Thyroid gland (tissue), 4 donors: ENCODE data around the gene DLL1. TPM values are rescaled to one million over a fixed set of nuclear protein-coding genes. Genes with fewer than 3 reads are reported as not detected.

Experiments
- DNase-seq, 2 donors: peaks; one replicate each; pipeline ENCODE4 v3.0.0-alpha.2; 2019
- H3K27ac ChIP-seq, 3 donors: fragments of 200-600 bp; sonication (generic); 1 replicate in 2 of 3; 2 replicates in 1 of 3; pipeline ENCODE4 v1.5.1; 2016 to 2019; ENCODE audit warnings: mild to moderate bottlenecking in 1 of 3, moderate library complexity in 1 of 3
- H3K27me3 ChIP-seq: fragments of 200-600 bp; sonication (generic); one replicate; pipeline ENCODE4 v1.5.1; 2019
- H3K36me3 ChIP-seq, 2 donors: fragments of 200-600 bp; sonication (generic); one replicate each; pipeline ENCODE4 v1.5.1; 2016 to 2019
- H3K4me1 ChIP-seq, 2 donors: fragments of 200-600 bp; sonication (generic); one replicate each; pipeline ENCODE4 v1.5.1; 2017 to 2019
- H3K4me3 ChIP-seq, 3 donors: fragments of 200-600 bp; sonication (generic); replicated peaks in 1 of 3; 1 replicate in 2 of 3; 2 replicates in 1 of 3; pipeline ENCODE4 v1.5.1; 2016; ENCODE audit warnings: mild to moderate bottlenecking in 1 of 3
- H3K9me3 ChIP-seq: fragments of 200-600 bp; sonication (generic); one replicate; pipeline ENCODE4 v1.5.1; 2017
- CTCF ChIP-seq, 6 experiments: fragments of 200-600 bp in 3 of 6; fragments of 450-650 bp in 3 of 6; sonication (generic) in 3 of 6; IDR thresholded peaks; one replicate each; pipeline ENCODE4 v1.5.1; 2016 to 2019; ENCODE audit warnings: antibody characterized with exemption in 6 of 6, mild to moderate bottlenecking in 2 of 6, inconsistent platforms in 1 of 6, moderate library complexity in 1 of 6
- POLR2A ChIP-seq, 2 donors: fragments of 450-650 bp; IDR thresholded peaks; one replicate each; pipeline ENCODE4 v1.6.1; 2017; ENCODE audit warnings: antibody characterized with exemption in 2 of 2, mild to moderate bottlenecking in 2 of 2, moderate library complexity in 1 of 2
- WGBS, 2 donors: methylation state at CpG; one replicate each; pipeline ENCODE4 v1.1.5; 2017; 5-methylcytosine and 5-hydroxymethylcytosine counted together
- intact Hi-C: fragments of 100-400 bp; cut with DNase I; formaldehyde crosslinking; loops from one replicate; pipeline ENCODE4 v1.15.1; 2023
- total RNA-seq, 4 donors: library from RNA; depleted of rRNA; stranded (reverse); fragments of >200 nt; gene quantifications; one replicate each; pipeline ENCODE4 v1.2.3, GENCODE V29; 2016

Gene DLL1
- total RNA-seq, 4 donors from 2014 or later: 6.6 to 14.9 (median 11.5) TPM

GRCh38 chr6:170289180-170289931, 1.5 kb downstream of the DLL1 start:
- Histone ChIP-seq H3K36me3 (peaks cover 0 to 5% of the 10 kb centered on the region in 2 donors), H3K9me3 (no peaks in the 10 kb centered on the region), H3K27me3 (peaks cover 8% of the 10 kb centered on the region), H3K27ac (peak overlapping the region in 2 of 3 donors; percentile 28 to 60), H3K4me1 (peaks cover 24 to 43% of the 10 kb centered on the region in 2 donors), H3K4me3 (peak overlapping the region; percentile 24 to 72 (median 71))
- intact Hi-C loops: no loop called here
- TF ChIP-seq POLR2A (IDR thresholded peaks at IDR 0.05) (no peak), CTCF (IDR thresholded peaks at IDR 0.05) (no peak)
- 1 to 3% methylated on average over 7 to 30 of the region's 85 CpGs for WGBS, 2 donors
- peak in 1 of 2 donors; percentile 20 for DNase-seq

DNA sequence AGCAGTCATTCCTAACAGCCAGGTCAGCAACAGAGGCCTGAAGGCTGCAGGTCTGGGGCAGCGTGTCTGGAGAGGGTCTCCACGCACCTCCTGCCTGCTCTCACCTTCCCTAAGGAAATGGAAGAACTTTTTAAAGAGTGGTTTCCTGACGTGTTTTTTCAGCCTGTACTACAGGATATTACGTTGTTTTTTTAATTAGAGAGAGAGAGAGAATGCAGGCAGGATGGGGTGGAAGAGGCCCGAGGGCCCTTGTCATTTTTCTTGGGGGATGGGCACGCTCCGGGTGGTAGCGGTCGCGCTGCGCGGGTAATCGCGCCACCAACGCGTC, 2.1 kb downstream of the DLL1 start:
- WGBS, 2 donors: 4 to 5% methylated on average over 16 of the region's 16 CpGs
- H3K36me3 ChIP-seq: peaks cover 0 to 5% of the 10 kb centered on the region in 2 donors
- peaks cover 8% of the 10 kb centered on the region for H3K27me3 ChIP-seq
- TF ChIP-seq POLR2A (IDR thresholded peaks at IDR 0.05) (no peak), CTCF (IDR thresholded peaks at IDR 0.05) (no peak)
- peak overlapping the region in 1 of 3 donors; percentile 72 for H3K4me3 ChIP-seq
- peaks cover 24 to 43% of the 10 kb centered on the region in 2 donors for H3K4me1 ChIP-seq
- no peaks in the 10 kb centered on the region for H3K9me3 ChIP-seq
- intact Hi-C loops: no loop called here
- H3K27ac ChIP-seq: no peak overlapping the region
- DNase-seq: no peak

DNA sequence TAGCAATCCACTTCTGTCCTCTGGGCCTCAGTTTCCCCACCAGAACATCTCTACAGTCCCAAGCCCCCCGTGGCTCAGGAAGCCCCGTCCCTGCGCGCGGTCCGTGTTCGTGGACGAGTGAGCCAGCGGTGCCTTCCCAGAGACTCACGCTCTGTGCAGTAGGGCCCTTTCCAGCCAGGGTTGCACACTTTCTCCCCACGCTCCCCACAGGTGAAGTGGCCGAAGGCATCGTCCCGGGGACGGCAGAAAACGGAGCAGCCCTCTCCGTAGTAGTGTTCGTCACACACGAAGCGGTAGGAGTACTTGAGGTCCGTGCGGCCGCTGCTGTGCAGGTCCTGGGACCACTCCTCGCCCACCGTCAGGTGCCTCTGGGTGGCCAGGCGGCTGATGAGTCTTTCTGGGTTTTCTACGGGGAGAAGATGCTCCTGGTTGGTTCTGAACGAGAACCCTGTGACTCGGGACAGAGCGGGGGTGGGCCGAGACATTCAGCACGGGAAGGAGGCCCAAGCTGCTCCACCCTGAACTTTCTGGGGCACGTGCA, 2.7 kb downstream of the DLL1 start:
- 41 to 70% methylated on average over 33 of the region's 33 CpGs for WGBS, 2 donors
- TF ChIP-seq POLR2A (IDR thresholded peaks at IDR 0.05): no peak
- no peak for TF ChIP-seq CTCF (IDR thresholded peaks at IDR 0.05)
- Histone ChIP-seq H3K27me3 (peaks cover 8% of the 10 kb centered on the region), H3K27ac (peak overlapping the region in 1 of 3 donors; percentile 36), H3K9me3 (no peaks in the 10 kb centered on the region), H3K36me3 (peaks cover 5 to 6% of the 10 kb centered on the region in 2 donors), H3K4me1 (peaks cover 24 to 43% of the 10 kb centered on the region in 2 donors), H3K4me3 (no peak overlapping the region)
- no peak for DNase-seq
- intact Hi-C loops: no loop called here

DNA sequence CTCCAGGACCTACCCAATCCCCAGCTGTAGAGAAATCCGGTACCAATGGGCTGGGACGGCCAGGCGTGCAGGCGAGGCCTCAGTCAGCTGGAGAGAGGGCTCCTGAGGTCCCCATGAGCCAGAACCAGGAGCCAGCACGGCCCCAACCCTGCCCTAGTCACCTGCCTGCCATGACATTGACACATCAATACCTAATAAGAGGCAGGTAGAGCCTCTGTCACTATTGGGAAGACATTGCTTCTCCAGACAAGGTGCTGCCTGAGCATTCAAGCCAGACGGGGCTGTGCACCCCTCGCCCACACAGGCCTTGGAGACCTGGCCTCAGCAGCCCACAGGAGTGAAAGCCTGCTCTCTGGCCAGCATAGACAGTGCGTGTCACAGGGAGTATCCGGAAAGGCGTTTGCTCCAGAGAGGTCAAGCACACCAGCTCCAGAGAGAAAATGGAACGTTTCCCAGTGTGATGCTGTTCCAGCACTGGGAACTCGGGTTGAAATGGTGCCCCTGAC, 3.5 kb downstream of the DLL1 start:
- no peak for TF ChIP-seq CTCF (IDR thresholded peaks at IDR 0.05)
- TF ChIP-seq POLR2A (IDR thresholded peaks at IDR 0.05): no peak
- 56 to 68% methylated on average over 11 of the region's 12 CpGs for WGBS, 2 donors
- H3K9me3 ChIP-seq: no peaks in the 10 kb centered on the region
- peaks cover 8% of the 10 kb centered on the region for H3K27me3 ChIP-seq
- intact Hi-C loops: no loop called here
- peaks cover 22 to 38% of the 10 kb centered on the region in 2 donors for H3K4me1 ChIP-seq
- peaks cover 5 to 10% of the 10 kb centered on the region in 2 donors for H3K36me3 ChIP-seq
- no peak overlapping the region for H3K4me3 ChIP-seq
- no peak for DNase-seq
- peak overlapping the region in 2 of 3 donors; percentile 33 to 36 for H3K27ac ChIP-seq

GRCh38 chr6:170286934-170287265, 4.0 kb downstream of the DLL1 start:
- Histone ChIP-seq H3K36me3 (peaks cover 5 to 10% of the 10 kb centered on the region in 2 donors), H3K4me1 (peaks cover 16 to 33% of the 10 kb centered on the region in 2 donors), H3K4me3 (no peak overlapping the region), H3K9me3 (no peaks in the 10 kb centered on the region), H3K27me3 (peaks cover 8% of the 10 kb centered on the region), H3K27ac (peak overlapping the region in 2 of 3 donors; percentile 33 to 36)
- TF ChIP-seq POLR2A (IDR thresholded peaks at IDR 0.05) (no peak), CTCF (IDR thresholded peaks at IDR 0.05) (no peak)
- 56 to 60% methylated on average over 2 of the region's 2 CpGs for WGBS, 2 donors
- no peak for DNase-seq
- intact Hi-C loops: no loop called here
